GM13977 (cell line): ENCODE data around the gene EVL.
"Not testable (repeated sequence)": the region's sequence is repeated elsewhere in the genome, so short reads cannot be mapped to it uniquely, and the experiment has no call there.

Experiments
- DNase-seq: peaks from one replicate; pipeline ENCODE4 v3.0.0; 2012; ENCODE audit warnings: low spot score
- CTCF ChIP-seq: IDR thresholded peaks from 2 replicates; pipeline ENCODE4 v1.5.1; 2012; ENCODE audit warnings: mild to moderate bottlenecking, control low read depth; ENCODE audit not compliant: insufficient read depth; ENCODE audit errors: extremely low read depth, missing control alignments
- in situ Hi-C: fragments of 300-500 bp; cut with MboI; formaldehyde crosslinking; loops from one replicate; pipeline ENCODE4 v1.12.0; 2022; ENCODE audit warnings: low sequenced_read_pairs, low pct_unique_long_range_greater_than_20kb, mixed read lengths, inconsistent platforms; ENCODE audit not compliant: unreplicated experiment

Gene EVL

DNA sequence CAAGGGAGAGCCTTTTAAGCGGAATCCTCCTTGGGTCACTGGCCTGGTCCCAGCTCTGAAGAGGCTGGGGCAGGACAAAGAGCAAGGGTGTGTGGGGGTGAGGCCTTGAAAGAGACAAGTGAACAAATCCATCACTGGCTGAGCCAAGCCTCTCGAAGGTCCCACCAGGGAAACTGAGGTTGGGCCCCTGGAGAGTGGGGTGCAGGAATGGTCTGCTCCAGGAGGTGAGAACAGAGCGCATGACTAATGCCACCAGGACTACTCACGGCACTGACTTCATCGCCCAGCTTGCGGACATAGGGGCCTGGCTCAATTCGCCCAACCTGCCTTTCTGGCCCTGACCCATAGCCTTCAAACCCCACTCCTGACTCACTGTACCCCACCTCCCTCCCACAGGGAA, 113.5 kb downstream of the EVL start:
- no peak for DNase-seq

GRCh38 chr14:100180671-100181070, 115.4 kb downstream of the EVL start:
- in situ Hi-C loops, DNase-seq: not testable (repeated sequence)

More for the DNA sequence above, 113.5 kb downstream of the EVL start:
- in situ Hi-C loops: no loop called here
- no peak for TF ChIP-seq CTCF

- in situ Hi-C loops, DNase-seq: not testable (repeated sequence)
Observed at GRCh38 chr14:100181876-100182551, 116.8 kb downstream of the EVL start.

DNA sequence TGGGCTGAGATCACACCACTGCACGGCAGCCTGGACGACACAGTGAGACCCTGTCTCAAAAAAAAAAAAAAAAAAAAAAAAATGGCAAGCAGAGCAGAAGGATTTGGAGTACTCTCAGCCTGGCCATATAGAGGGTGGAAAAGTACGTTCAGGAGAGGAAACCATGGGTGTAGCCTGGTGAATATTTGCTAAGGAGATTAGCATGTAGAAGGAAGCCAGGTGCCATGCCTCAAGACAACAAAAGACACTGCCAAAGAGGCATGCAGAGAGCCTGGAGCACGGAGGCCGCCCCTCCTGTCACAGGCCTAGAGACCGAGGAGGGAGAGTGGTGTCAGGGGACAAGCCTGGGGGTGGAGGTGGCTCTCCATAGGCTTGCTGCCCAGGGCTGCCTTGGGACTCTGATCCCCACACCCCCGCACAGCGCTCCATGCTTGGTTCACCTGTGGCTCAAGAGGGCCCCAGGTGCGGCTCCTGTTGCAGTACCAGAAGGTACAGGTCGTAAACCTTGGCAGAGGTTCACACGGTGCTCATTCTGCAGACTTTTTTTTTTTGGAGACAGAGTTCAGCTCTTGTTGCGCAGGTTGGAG, 122.1 kb downstream of the EVL start:
- no peak for DNase-seq
- in situ Hi-C loops: no loop called here
- no peak for TF ChIP-seq CTCF

DNA sequence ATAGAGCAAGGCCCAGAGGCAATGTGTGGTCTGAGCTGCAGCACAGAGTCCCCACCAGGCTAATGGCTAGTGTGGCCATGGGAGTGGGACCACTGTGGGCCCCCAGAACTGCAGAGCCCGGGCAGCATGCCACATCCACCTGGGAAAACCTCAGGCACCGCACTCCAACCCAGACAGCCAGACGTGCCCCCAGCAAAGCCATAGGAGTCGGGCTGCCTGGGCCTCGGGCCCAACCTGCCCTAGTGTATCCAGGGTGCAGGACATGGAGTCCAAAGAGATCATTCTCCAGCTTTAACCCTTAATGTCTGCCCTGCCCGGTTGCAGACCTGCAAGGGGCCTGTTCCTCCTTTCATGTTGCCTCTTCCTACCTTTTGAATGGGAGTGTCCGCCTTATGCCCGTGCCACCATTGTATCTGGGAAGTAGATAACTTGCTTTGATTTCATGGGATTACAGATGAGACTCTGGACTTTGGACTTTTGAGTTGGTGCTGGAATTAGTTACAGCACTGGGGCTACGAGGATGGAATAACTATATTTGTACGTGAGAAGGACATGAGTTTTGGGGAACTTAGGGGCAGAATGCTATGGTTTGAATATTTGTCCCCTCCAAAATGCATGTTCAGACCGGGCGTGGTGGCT, 123.3 kb downstream of the EVL start:
- DNase-seq: no peak
- no peak for TF ChIP-seq CTCF
- in situ Hi-C loops: no loop called here

DNA sequence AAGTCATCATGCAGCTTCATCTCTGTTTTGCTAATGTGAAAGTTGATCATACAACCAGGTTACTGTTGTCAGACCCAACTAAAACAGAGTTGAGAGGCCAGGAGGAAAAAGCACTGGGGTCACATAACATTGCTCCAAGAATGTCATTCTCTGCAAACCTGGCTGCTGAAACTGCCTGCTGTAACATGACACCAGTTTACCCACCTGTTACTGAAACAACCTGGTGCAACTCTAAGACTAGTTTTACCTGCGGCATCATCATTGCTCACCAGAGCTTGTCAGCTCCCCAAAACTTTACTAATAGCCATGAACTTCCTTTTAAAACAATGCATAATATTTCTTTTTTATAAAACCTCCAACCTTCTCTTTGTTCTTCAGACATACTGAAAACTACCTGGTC, 124.9 kb downstream of the EVL start:
- TF ChIP-seq CTCF: no peak
- DNase-seq: no peak
- in situ Hi-C loops: no loop called here

DNA sequence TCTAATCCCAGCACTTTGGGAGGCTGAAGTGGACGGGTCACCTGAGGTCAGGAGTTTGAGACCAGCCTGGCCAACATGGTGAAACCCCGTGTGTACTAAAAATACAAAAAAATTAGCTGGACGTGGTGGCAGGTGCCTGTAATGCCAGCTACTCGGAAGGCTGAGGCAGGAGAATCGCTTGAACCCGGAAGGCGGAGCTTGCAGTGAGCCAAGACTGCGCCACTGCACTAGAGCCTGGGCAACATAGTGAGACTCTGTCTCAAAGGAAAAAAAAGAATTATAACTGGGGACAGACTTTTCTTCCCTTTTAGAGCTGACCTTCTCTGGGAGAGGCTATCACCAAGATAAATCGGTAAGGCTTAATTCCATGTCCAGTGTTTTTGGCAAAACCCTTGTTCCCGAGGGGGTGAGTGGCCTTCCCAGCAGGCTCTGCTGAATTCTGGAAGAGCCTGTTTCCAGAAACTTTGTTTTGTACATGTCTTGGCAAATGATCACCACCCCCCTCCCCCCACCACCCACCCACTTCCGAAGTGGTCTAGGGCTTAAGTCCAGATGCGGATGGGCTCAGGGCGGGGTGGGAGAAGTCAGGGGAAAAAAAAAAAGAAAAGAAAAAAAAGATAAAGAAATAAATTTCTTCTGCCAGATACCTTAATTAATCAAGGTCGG, 126.5 kb downstream of the EVL start:
- no peak for DNase-seq
- in situ Hi-C loops: no loop called here
- no peak for TF ChIP-seq CTCF
